Calu3 (cell line): ENCODE measurements around the gene COMT. TPM values are rescaled to one million over a fixed set of nuclear protein-coding genes. Genes with fewer than 3 reads are reported as not detected.

Experiments
- BruUV-seq: library from RNA; stranded (reverse); fragments of 400-500 nt; replicated peaks from 2 replicates; lab custom pipeline; 2021; lab: Mats Ljungman, UMichigan
- CTCF ChIA-PET: fragments of 300-600 bp; sonication (Branson Sonifier 250); formaldehyde crosslinking; loops from one replicate; lab custom pipeline; 2022; ENCODE audit warnings: antibody characterized with exemption; lab: Charles Lee
- DNase-seq: peaks from one replicate; pipeline ENCODE4 v3.0.0; 2022
- H3K27ac Mint-ChIP-seq: one replicate; pipeline ENCODE4 v1.8.0; 2022; ENCODE audit warnings: mixed read lengths; ENCODE audit not compliant: unreplicated experiment
- H3K27me3 Mint-ChIP-seq: one replicate; pipeline ENCODE4 v1.8.0; 2022; ENCODE audit warnings: mixed read lengths; ENCODE audit not compliant: unreplicated experiment
- H3K36me3 Mint-ChIP-seq: one replicate; pipeline ENCODE4 v1.8.0; 2022; ENCODE audit warnings: mild to moderate bottlenecking, moderate library complexity, mixed read lengths; ENCODE audit not compliant: insufficient read depth, unreplicated experiment
- H3K4me1 Mint-ChIP-seq: one replicate; pipeline ENCODE4 v1.8.0; 2022; ENCODE audit warnings: mild to moderate bottlenecking, low read depth, mixed read lengths; ENCODE audit not compliant: unreplicated experiment
- H3K4me3 Mint-ChIP-seq: one replicate; pipeline ENCODE4 v1.8.0; 2022; ENCODE audit warnings: mild to moderate bottlenecking, low read depth, moderate library complexity, mixed read lengths; ENCODE audit not compliant: unreplicated experiment
- H3K9me3 Mint-ChIP-seq: one replicate; pipeline ENCODE4 v1.8.0; 2022; ENCODE audit warnings: low read depth, mixed read lengths; ENCODE audit not compliant: unreplicated experiment
- CTCF ChIP-seq: fragments of 200-600 bp; IDR thresholded peaks from one replicate; pipeline ENCODE4 v1.8.0; 2022; ENCODE audit warnings: antibody characterized with exemption; ENCODE audit not compliant: unreplicated experiment
- intact Hi-C: fragments of 100-400 bp; cut with micrococcal nuclease; formaldehyde crosslinking; loops from one replicate; pipeline ENCODE4 v1.10.0; 2022; ENCODE audit not compliant: unreplicated experiment
- total RNA-seq: library from RNA; stranded (reverse); gene quantifications from 2 replicates; pipeline ENCODE4 v1.2.3, GENCODE V29; 2022

COMT gene
- total RNA-seq, 1 experiment from 2014 or later = 170 TPM

- CTCF ChIA-PET = no interaction called here
Measured at GRCh38 chr22:19981171-19981960, 39.8 kb downstream of the COMT start.

GRCh38 chr22:19981961-19982920 lies 40.7 kb downstream of the COMT start:
- peaks cover 16% of the 10 kb centered on the region for H3K4me1 Mint-ChIP-seq
- BruUV-seq = no TSS peak
- H3K9me3 Mint-ChIP-seq = no peaks in the 10 kb centered on the region
- H3K27me3 Mint-ChIP-seq = no peaks in the 10 kb centered on the region
- H3K4me3 Mint-ChIP-seq = no peak overlapping the region
- CTCF ChIA-PET = interaction anchor here (1.7 kb wide), 1 partner anchor 12 kb away, joined by 4 read pairs; no protein-coding TSS in a partner anchor
- no peak for TF ChIP-seq CTCF
- intact Hi-C loops = no loop called here
- peaks cover 29% of the 10 kb centered on the region for H3K36me3 Mint-ChIP-seq
- H3K27ac Mint-ChIP-seq = no peak overlapping the region
- no peak for DNase-seq

More at GRCh38 chr22:19981171-19981960, 39.8 kb downstream of the COMT start:
- TF ChIP-seq CTCF = no peak
- no peak for DNase-seq
- Mint-ChIP-seq H3K27ac (no peak overlapping the region), H3K9me3 (no peaks in the 10 kb centered on the region), H3K4me1 (peaks cover 16% of the 10 kb centered on the region), H3K4me3 (no peak overlapping the region), H3K36me3 (peaks cover 25% of the 10 kb centered on the region), H3K27me3 (no peaks in the 10 kb centered on the region)
- no TSS peak for BruUV-seq
- intact Hi-C loops = no loop called here

- no peak for DNase-seq
- Mint-ChIP-seq H3K27me3 (no peaks in the 10 kb centered on the region), H3K27ac (no peak overlapping the region), H3K4me1 (peaks cover 16% of the 10 kb centered on the region), H3K9me3 (no peaks in the 10 kb centered on the region), H3K4me3 (no peak overlapping the region), H3K36me3 (peaks cover 31% of the 10 kb centered on the region)
- intact Hi-C loops = no loop called here
- no TSS peak for BruUV-seq
- CTCF ChIA-PET = interaction anchor here (1.7 kb wide), 1 partner anchor 13 kb away, joined by 4 read pairs; no protein-coding TSS in a partner anchor
- no peak for TF ChIP-seq CTCF
Measured at GRCh38 chr22:19982991-19983578, 41.5 kb downstream of the COMT start.

DNA sequence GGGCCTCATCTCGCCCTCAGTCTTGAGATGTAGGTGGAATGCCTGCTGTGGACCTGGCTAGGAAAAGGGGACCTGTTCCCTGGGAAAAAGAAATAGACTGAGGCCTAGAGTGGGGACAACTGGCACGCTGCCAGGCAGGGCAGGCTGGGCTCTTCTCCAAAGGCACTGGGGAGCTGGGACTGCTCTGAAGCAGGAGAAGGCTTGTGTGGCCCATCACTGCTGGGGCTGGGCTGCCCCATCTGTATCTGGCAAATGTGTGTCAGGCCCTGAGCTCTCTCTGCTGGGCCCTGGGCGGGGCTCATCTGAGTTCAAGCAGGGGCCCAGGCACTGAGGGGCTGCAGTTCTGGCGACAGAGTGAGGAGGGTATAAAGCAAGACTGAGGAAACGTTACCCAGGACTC lies 42.2 kb downstream of the COMT start:
- DNase-seq = no peak
- Mint-ChIP-seq H3K4me1 (peaks cover 16% of the 10 kb centered on the region), H3K9me3 (no peaks in the 10 kb centered on the region), H3K27me3 (no peaks in the 10 kb centered on the region), H3K27ac (no peak overlapping the region), H3K36me3 (peaks cover 33% of the 10 kb centered on the region), H3K4me3 (no peak overlapping the region)
- TF ChIP-seq CTCF = no peak
- CTCF ChIA-PET = interaction anchor here (0.6 to 1.7 kb wide), 5 partner anchors 12 to 30 kb away, joined by 3 to 7 read pairs (median 4); no protein-coding TSS in a partner anchor
- intact Hi-C loops = no loop called here
- no TSS peak for BruUV-seq
